HEK293 (cell line): Measurements from ENCODE around the gene TMEM205.
A peak's percentile ranks its signal among the peaks of the same experiment; 100 is the strongest.

Source experiments
- CTCF ChIP-seq: fragments of 450-650 bp; formaldehyde crosslinking; IDR thresholded peaks from 2 replicates; pipeline ENCODE4 v1.5.1; 2016; ENCODE audit warnings: missing biosample characterization, missing genetic modification characterization
- KLF10 ChIP-seq: fragments of 450-650 bp; IDR thresholded peaks from 2 replicates; pipeline ENCODE4 v1.5.1; 2018; ENCODE audit warnings: missing biosample characterization, mild to moderate bottlenecking, missing genetic modification characterization
- KLF9 ChIP-seq: fragments of 450-650 bp; formaldehyde crosslinking; IDR thresholded peaks from 2 replicates; pipeline ENCODE4 v1.5.1; 2016; ENCODE audit warnings: missing biosample characterization, missing genetic modification characterization, low read depth
- REPIN1 ChIP-seq: fragments of 450-650 bp; formaldehyde crosslinking; IDR thresholded peaks from 2 replicates; pipeline ENCODE4 v1.5.1; 2017; ENCODE audit warnings: missing biosample characterization, missing genetic modification characterization, low read depth
- SP7 ChIP-seq: fragments of 450-650 bp; formaldehyde crosslinking; IDR thresholded peaks from 2 replicates; pipeline ENCODE4 v1.5.1; 2016; ENCODE audit warnings: missing biosample characterization, missing genetic modification characterization
- YY2 ChIP-seq: fragments of 450-650 bp; formaldehyde crosslinking; IDR thresholded peaks from 2 replicates; pipeline ENCODE4 v1.5.1; 2016; ENCODE audit warnings: missing biosample characterization, missing genetic modification characterization
- ZBTB7A ChIP-seq: fragments of 450-650 bp; formaldehyde crosslinking; IDR thresholded peaks from 2 replicates; pipeline ENCODE4 v1.5.1; 2016; ENCODE audit warnings: low read depth, missing biosample characterization, missing genetic modification characterization
- ZFP3 ChIP-seq: fragments of 450-650 bp; formaldehyde crosslinking; IDR thresholded peaks from 2 replicates; pipeline ENCODE4 v1.5.1; 2016; ENCODE audit warnings: low read depth, missing biosample characterization, missing genetic modification characterization
- ZNF140 ChIP-seq: fragments of 450-650 bp; formaldehyde crosslinking; IDR thresholded peaks from 2 replicates; pipeline ENCODE4 v1.5.1; 2016; ENCODE audit warnings: missing biosample characterization, missing genetic modification characterization
- ZNF184 ChIP-seq: fragments of 450-650 bp; IDR thresholded peaks from 2 replicates; pipeline ENCODE4 v1.5.1; 2018; ENCODE audit warnings: missing biosample characterization, mild to moderate bottlenecking, missing genetic modification characterization
- ZNF214 ChIP-seq: fragments of 450-650 bp; formaldehyde crosslinking; IDR thresholded peaks from 2 replicates; pipeline ENCODE4 v1.5.1; 2017; ENCODE audit warnings: missing biosample characterization, mild to moderate bottlenecking, missing genetic modification characterization, borderline replicate concordance
- ZNF23 ChIP-seq: fragments of 450-650 bp; formaldehyde crosslinking; IDR thresholded peaks from 2 replicates; pipeline ENCODE4 v1.5.1; 2016; ENCODE audit warnings: missing biosample characterization, missing genetic modification characterization, borderline replicate concordance
- ZNF416 ChIP-seq: fragments of 450-650 bp; formaldehyde crosslinking; IDR thresholded peaks from 2 replicates; pipeline ENCODE4 v1.5.1; 2016; ENCODE audit warnings: missing biosample characterization, missing genetic modification characterization
- ZNF600 ChIP-seq: fragments of 450-650 bp; formaldehyde crosslinking; IDR thresholded peaks from 2 replicates; pipeline ENCODE4 v1.5.1; 2016; ENCODE audit warnings: missing biosample characterization, missing genetic modification characterization
- ZNF792 ChIP-seq: fragments of 450-650 bp; formaldehyde crosslinking; IDR thresholded peaks from 2 replicates; pipeline ENCODE4 v1.5.1; 2016; ENCODE audit warnings: missing biosample characterization, missing genetic modification characterization
- ZNF830 ChIP-seq: fragments of 450-650 bp; IDR thresholded peaks from 2 replicates; pipeline ENCODE4 v1.5.0; 2018; ENCODE audit warnings: missing biosample characterization, missing genetic modification characterization, low read depth, mild to moderate bottlenecking, moderate library complexity
- TF ChIP-seq, protein P1 (sequence below): fragments of 450-650 bp; formaldehyde crosslinking; IDR thresholded peaks from 2 replicates; pipeline ENCODE4 v1.5.1; 2016; ENCODE audit warnings: missing biosample characterization, missing genetic modification characterization
- TF ChIP-seq, protein P2 (sequence below): fragments of 450-650 bp; formaldehyde crosslinking; IDR thresholded peaks from 2 replicates; pipeline ENCODE4 v1.5.1; 2016; ENCODE audit warnings: missing biosample characterization, missing genetic modification characterization
- TF ChIP-seq, protein P3 (sequence below): fragments of 450-650 bp; formaldehyde crosslinking; IDR thresholded peaks from 2 replicates; pipeline ENCODE4 v1.5.1; 2016; ENCODE audit warnings: missing biosample characterization, missing genetic modification characterization, borderline replicate concordance
- TF ChIP-seq, protein P4 (sequence below): fragments of 450-650 bp; formaldehyde crosslinking; IDR thresholded peaks from 2 replicates; pipeline ENCODE4 v1.5.1; 2016; ENCODE audit warnings: missing biosample characterization, missing genetic modification characterization
- TF ChIP-seq, protein P5 (sequence below): fragments of 450-650 bp; formaldehyde crosslinking; IDR thresholded peaks from 2 replicates; pipeline ENCODE4; 2016; ENCODE audit warnings: missing biosample characterization, missing genetic modification characterization
- TF ChIP-seq, protein P6 (sequence below): fragments of 450-650 bp; formaldehyde crosslinking; IDR thresholded peaks from 2 replicates; pipeline ENCODE4 v1.5.1; 2016; ENCODE audit warnings: missing biosample characterization, missing genetic modification characterization, borderline replicate concordance

TMEM205 gene

DNA sequence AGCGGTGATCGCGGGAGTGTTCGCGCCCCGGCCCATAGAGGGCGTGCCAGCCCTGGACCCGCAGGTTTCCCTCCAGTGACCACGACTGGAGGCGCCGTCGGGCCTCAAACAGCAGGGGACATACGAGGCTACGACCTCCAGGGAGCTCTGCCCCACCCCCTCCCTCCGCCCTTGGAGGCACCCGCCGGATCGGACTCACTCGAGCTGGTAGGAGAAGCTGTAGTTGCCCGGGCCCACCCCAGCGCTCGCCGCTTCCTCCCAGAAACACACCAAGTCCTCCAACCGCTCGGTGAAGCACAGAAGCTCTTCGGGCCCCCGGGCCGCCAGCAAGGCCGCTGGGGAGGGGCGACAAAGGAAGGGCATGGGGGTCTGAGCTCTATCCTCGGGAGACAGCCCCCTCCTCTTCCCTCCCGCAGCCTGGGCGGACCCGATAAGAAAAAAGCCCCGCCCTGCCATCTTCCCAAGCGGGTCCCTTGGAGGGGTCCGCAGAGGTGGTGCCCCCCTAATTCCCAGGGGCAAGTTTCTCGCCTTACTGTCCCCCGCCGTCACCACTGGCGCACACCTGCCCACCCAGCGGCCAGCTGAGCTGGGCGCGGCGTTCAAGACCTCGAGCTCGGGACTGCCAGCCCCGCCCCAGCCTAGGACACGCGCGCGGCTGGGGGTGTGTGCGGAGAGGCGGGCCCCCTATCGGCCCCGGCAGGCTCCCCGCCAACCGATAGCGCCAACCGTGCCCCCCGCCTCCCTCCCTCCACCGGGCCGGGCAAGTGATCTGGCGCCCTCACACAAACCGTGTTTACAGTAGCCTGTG lies 37.0 kb upstream of the TMEM205 start (continued):
- TF ChIP-seq, protein P1, sequence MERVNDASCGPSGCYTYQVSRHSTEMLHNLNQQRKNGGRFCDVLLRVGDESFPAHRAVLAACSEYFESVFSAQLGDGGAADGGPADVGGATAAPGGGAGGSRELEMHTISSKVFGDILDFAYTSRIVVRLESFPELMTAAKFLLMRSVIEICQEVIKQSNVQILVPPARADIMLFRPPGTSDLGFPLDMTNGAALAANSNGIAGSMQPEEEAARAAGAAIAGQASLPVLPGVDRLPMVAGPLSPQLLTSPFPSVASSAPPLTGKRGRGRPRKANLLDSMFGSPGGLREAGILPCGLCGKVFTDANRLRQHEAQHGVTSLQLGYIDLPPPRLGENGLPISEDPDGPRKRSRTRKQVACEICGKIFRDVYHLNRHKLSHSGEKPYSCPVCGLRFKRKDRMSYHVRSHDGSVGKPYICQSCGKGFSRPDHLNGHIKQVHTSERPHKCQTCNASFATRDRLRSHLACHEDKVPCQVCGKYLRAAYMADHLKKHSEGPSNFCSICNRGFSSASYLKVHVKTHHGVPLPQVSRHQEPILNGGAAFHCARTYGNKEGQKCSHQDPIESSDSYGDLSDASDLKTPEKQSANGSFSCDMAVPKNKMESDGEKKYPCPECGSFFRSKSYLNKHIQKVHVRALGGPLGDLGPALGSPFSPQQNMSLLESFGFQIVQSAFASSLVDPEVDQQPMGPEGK (tag by site-specific recombination), result peak; percentile 67
- TF ChIP-seq ZBTB7A (tag by site-specific recombination) (peak; percentile 81), ZNF140 (tag by site-specific recombination) (no peak), ZNF416 (tag by site-specific recombination) (no peak), ZNF830 (tag by site-specific recombination) (no peak), SP7 (tag by site-specific recombination) (peak; percentile 31), ZNF23 (tag by site-specific recombination) (no peak), ZNF600 (tag by site-specific recombination) (peak; percentile 41; the same call in 1 of the 2 replicates), CTCF (peak; percentile 92), YY2 (tag by site-specific recombination) (no peak), REPIN1 (tag by site-specific recombination) (no peak), ZFP3 (tag by site-specific recombination) (no peak), KLF10 (tag by site-specific recombination) (peak; percentile 97), ZNF214 (no peak), ZNF184 (no peak), KLF9 (tag by site-specific recombination) (peak; percentile 88), ZNF792 (tag by site-specific recombination) (no peak)
- TF ChIP-seq, protein P2, sequence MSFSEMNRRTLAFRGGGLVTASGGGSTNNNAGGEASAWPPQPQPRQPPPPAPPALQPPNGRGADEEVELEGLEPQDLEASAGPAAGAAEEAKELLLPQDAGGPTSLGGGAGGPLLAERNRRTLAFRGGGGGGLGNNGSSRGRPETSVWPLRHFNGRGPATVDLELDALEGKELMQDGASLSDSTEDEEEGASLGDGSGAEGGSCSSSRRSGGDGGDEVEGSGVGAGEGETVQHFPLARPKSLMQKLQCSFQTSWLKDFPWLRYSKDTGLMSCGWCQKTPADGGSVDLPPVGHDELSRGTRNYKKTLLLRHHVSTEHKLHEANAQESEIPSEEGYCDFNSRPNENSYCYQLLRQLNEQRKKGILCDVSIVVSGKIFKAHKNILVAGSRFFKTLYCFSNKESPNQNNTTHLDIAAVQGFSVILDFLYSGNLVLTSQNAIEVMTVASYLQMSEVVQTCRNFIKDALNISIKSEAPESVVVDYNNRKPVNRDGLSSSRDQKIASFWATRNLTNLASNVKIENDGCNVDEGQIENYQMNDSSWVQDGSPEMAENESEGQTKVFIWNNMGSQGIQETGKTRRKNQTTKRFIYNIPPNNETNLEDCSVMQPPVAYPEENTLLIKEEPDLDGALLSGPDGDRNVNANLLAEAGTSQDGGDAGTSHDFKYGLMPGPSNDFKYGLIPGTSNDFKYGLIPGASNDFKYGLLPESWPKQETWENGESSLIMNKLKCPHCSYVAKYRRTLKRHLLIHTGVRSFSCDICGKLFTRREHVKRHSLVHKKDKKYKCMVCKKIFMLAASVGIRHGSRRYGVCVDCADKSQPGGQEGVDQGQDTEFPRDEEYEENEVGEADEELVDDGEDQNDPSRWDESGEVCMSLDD (tag by site-specific recombination), result peak; percentile 69
- TF ChIP-seq, protein P3, sequence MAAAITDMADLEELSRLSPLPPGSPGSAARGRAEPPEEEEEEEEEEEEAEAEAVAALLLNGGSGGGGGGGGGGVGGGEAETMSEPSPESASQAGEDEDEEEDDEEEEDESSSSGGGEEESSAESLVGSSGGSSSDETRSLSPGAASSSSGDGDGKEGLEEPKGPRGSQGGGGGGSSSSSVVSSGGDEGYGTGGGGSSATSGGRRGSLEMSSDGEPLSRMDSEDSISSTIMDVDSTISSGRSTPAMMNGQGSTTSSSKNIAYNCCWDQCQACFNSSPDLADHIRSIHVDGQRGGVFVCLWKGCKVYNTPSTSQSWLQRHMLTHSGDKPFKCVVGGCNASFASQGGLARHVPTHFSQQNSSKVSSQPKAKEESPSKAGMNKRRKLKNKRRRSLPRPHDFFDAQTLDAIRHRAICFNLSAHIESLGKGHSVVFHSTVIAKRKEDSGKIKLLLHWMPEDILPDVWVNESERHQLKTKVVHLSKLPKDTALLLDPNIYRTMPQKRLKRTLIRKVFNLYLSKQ, result no peak
- TF ChIP-seq, protein P4, sequence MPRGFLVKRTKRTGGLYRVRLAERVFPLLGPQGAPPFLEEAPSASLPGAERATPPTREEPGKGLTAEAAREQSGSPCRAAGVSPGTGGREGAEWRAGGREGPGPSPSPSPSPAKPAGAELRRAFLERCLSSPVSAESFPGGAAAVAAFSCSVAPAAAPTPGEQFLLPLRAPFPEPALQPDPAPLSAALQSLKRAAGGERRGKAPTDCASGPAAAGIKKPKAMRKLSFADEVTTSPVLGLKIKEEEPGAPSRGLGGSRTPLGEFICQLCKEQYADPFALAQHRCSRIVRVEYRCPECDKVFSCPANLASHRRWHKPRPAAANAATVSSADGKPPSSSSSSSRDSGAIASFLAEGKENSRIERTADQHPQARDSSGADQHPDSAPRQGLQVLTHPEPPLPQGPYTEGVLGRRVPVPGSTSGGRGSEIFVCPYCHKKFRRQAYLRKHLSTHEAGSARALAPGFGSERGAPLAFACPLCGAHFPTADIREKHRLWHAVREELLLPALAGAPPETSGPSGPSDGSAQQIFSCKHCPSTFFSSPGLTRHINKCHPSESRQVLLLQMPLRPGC (tag by site-specific recombination), result no peak
- TF ChIP-seq, protein P5, sequence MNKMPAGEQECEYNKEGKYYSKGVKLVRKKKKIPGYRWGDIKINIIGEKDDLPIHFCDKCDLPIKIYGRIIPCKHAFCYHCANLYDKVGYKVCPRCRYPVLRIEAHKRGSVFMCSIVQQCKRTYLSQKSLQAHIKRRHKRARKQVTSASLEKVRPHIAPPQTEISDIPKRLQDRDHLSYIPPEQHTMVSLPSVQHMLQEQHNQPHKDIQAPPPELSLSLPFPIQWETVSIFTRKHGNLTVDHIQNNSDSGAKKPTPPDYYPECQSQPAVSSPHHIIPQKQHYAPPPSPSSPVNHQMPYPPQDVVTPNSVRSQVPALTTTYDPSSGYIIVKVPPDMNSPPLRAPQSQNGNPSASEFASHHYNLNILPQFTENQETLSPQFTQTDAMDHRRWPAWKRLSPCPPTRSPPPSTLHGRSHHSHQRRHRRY (tag by site-specific recombination), result no peak
- TF ChIP-seq, protein P6, sequence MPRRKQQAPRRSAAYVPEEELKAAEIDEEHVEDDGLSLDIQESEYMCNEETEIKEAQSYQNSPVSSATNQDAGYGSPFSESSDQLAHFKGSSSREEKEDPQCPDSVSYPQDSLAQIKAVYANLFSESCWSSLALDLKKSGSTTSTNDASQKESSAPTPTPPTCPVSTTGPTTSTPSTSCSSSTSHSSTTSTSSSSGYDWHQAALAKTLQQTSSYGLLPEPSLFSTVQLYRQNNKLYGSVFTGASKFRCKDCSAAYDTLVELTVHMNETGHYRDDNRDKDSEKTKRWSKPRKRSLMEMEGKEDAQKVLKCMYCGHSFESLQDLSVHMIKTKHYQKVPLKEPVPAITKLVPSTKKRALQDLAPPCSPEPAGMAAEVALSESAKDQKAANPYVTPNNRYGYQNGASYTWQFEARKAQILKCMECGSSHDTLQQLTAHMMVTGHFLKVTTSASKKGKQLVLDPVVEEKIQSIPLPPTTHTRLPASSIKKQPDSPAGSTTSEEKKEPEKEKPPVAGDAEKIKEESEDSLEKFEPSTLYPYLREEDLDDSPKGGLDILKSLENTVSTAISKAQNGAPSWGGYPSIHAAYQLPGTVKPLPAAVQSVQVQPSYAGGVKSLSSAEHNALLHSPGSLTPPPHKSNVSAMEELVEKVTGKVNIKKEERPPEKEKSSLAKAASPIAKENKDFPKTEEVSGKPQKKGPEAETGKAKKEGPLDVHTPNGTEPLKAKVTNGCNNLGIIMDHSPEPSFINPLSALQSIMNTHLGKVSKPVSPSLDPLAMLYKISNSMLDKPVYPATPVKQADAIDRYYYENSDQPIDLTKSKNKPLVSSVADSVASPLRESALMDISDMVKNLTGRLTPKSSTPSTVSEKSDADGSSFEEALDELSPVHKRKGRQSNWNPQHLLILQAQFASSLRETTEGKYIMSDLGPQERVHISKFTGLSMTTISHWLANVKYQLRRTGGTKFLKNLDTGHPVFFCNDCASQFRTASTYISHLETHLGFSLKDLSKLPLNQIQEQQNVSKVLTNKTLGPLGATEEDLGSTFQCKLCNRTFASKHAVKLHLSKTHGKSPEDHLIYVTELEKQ (tag by site-specific recombination), result no peak
